Measurements from ENCODE around the gene HNRNPLL. TPM values are rescaled to one million over a fixed set of nuclear protein-coding genes. Genes with fewer than 3 reads are reported as not detected.
A peak's percentile ranks its signal among the peaks of the same experiment; 100 is the strongest.

HNRNPLL gene
- total and polyA plus RNA-seq, 2 of the 13 experiments (the other 11 are each of a cell fraction or from before 2014, with no cell fraction given): 49.4 to 103 TPM

- peak; percentile 62 for TF ChIP-seq ZNF687 (CRISPR knock-in tag; IDR thresholded peaks at IDR 0.05)
- TF ChIP-seq TOE1 (CRISPR knock-in tag; IDR thresholded peaks at IDR 0.05): no peak
- 0 out of 2 replicates have a peak, but pooled peaks have one; percentile 6 for TF ChIP-seq NCOR1 (IDR thresholded peaks at IDR 0.05; ENCODE audit: borderline replicate concordance, low read length)
- TF ChIP-seq HMG20A (CRISPR knock-in tag; IDR thresholded peaks at IDR 0.05; ENCODE audit: borderline replicate concordance): 0 out of 2 replicates have a peak, but pooled peaks have one; percentile 24
- TF ChIP-seq BHLHE40 (IDR thresholded peaks at IDR 0.05; ENCODE audit: low read length): peak; percentile 44; the same call in 1 of the 2 replicates
- TF ChIP-seq SNAPC4 (CRISPR knock-in tag; IDR thresholded peaks at IDR 0.05): peak; percentile 87; the same call in 1 of the 2 replicates
- 0 out of 2 replicates have a peak, but pooled peaks have one; percentile 62 for TF ChIP-seq ARID4A (CRISPR knock-in tag; IDR thresholded peaks at IDR 0.05; ENCODE audit: borderline replicate concordance)
- TF ChIP-seq ATF4 (CRISPR knock-in tag; IDR thresholded peaks at IDR 0.05): peak in 1 of 2 experiments; percentile 20; a peak in 2 of 4 replicates
- 0 out of 2 replicates have a peak, but pooled peaks have one; percentile 2 for TF ChIP-seq ATF7-NPFF (CRISPR knock-in tag; IDR thresholded peaks at IDR 0.05; ENCODE audit: low read depth)
- no peak; the same call in 1 of the 2 replicates for TF ChIP-seq ZNF143 (CRISPR knock-in tag; IDR thresholded peaks at IDR 0.05)
- TF ChIP-seq ZNF329 (CRISPR knock-in tag; IDR thresholded peaks at IDR 0.05; ENCODE audit: low read depth): 0 out of 2 replicates have a peak, but pooled peaks have one; percentile 5
- peak; percentile 78 for TF ChIP-seq MIER2 (CRISPR knock-in tag; IDR thresholded peaks at IDR 0.05)
These were observed 918 bp upstream of the HNRNPLL start (continued) for GRCh38 chr2:38603402-38604290.
